Measurements from ENCODE around the gene SLC38A9. TPM values are rescaled to one million over a fixed set of nuclear protein-coding genes. Genes with fewer than 3 reads are reported as not detected.
"Not testable (repeated sequence)": the region's sequence is repeated elsewhere in the genome, so short reads cannot be mapped to it uniquely, and the experiment has no call there.

The SLC38A9 gene
- total RNA-seq, 1 donor from 2014 or later, result 6.3 TPM

DNA sequence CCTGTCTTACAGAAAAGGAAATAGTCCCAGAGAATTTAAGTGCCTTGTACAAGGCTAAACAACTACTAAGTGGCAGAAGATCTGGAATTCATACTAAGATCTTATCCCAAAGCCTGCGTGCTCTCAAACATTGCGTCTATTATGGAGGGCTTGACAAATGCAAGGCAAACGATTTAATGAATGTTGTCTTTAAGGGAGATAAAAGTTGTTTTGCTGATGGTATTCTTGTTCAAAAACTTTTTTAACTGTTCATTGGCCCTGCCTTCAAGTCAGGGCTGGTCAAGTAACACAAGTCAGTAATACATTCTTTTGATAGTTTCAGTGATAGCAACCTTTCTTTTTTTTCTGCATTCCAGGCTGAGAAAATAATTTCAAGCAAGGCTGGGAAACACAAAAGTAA is 1.7 kb upstream of the SLC38A9 start:
- ATAC-seq (ENCODE audit: poor library complexity) (no peak), DNase-seq (no peak)
- intact Hi-C loops (cut with DNase I), result no loop called here

DNA sequence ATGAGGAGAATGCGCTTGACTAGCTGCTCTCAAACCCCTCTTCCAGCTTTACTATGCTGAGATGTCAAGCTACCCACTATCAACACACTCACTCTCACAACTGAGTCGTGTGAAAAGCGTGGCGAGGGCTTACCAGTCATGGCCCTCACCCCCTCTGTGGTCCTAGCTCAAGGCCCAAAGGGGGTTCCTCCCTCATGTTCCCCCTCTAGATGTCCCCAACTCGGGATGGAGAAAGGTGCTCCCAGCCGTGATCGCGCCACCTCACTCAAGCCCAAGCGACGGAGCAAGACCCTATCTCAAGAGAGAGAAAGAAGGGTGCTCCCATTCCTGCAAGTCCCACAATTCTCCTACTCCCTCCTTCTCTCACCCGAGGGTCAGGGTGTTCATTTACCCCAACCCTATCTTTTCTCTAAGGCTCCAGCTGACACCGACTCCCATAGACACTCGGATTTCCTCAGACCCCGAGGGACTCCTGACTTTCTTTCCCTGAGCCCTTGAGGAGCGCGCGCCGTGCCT is 559 bp downstream of the SLC38A9 start:
- DNase-seq, result no peak
- ATAC-seq (ENCODE audit: poor library complexity), result no peak
- intact Hi-C loops (cut with DNase I), result no loop called here

DNA sequence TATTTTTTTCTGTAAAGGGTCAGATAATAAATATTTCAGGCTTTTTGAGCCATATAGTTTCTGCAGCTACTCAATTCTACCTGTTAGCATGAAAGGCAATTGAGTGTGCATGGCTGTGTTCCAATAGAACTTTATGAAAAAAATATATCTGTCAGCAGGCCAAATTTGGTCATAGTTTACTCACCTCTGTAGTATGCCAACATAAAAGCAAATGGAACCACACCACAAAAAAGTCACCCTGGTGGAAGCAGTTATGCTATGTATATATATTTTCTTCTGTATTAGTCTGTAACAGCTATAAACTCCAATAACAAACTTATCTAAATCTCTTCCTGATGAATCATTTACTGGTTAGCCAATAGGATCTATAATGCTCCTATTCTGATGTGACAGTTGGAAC is 3.4 kb downstream of the SLC38A9 start:
- no peak for DNase-seq
- ATAC-seq (ENCODE audit: poor library complexity), result no peak
- intact Hi-C loops (cut with DNase I), result loop anchor here (10.0 kb wide), 1 partner anchor 384 kb away; no protein-coding TSS in a partner anchor

- DNase-seq, result no peak
- intact Hi-C loops (cut with DNase I), result loop anchor here (10.0 kb wide), 1 partner anchor 381 kb away; no protein-coding TSS in a partner anchor
- ATAC-seq (ENCODE audit: poor library complexity), result no peak
Observed at GRCh38 chr5:55706230-55706629, 5.9 kb downstream of the SLC38A9 start.

DNA sequence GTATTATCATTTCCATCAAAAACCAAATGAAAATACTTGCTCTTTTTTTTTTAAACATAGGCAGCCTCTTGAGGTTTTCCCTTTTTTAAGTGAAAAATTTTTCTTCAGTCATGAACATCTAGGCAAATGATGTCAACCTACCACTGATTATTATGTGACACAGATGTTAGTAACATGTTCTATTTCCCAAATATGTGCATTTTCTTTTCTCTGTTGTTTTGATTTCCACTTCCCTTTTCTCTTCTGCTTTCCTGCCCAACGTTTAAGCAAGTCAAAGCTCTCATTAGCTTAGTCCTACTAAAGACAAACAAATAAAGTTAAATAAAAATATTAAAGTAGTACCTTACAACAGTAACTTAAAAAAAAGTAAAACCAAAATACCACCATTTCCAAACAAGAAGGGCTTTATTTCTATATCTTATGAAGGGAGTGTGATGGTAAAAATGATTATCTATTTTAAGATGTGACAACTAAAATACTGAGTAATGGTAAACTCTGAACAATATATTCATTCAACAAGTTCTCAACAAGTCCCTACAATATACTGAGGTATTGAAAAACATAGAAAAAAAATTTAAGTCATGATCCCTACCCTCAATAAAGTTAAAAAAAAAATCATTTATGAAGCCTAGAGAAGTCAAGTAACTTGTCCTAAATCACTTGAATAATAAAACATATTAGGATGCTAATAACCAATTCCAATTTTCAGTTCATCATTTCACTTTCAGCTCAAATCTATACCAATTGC is 9.4 kb downstream of the SLC38A9 start:
- no peak for DNase-seq
- no peak for ATAC-seq (ENCODE audit: poor library complexity)
- intact Hi-C loops (cut with DNase I), result loop anchor here (10.0 kb wide), 1 partner anchor 378 kb away; no protein-coding TSS in a partner anchor

DNA sequence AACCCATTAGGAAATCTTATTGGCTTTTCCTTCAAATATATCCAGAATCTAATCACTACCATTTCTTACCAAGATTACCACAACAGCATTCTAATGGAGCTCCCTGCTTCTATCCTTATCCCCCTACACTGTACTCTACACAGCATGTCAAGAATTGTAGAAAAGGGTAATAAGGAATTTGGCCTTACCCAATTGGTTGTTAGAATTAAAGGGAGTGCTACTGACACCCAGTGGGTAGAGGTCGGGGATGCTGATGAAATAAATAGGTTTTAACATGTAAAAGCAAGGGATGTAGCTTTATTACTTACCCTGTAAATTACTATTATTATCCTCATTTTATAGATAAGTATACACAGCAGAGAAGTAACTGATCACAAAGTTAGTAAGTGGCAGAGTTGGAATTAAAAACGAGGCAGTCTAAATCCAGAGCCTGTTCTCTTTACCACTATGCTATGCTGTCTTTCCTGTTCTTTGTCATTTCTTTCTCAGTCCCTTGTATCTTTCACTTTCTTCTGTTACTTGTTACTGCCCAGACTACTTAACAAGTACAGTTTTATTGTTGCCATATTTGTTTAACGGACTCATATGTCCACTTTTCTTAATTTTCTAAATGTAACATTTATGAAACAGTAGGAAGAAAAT is 10.5 kb downstream of the SLC38A9 start:
- ATAC-seq (ENCODE audit: poor library complexity), result no peak
- no peak for DNase-seq
- intact Hi-C loops (cut with DNase I), result loop anchor here (10.0 kb wide), 1 partner anchor 377 kb away; no protein-coding TSS in a partner anchor

DNA sequence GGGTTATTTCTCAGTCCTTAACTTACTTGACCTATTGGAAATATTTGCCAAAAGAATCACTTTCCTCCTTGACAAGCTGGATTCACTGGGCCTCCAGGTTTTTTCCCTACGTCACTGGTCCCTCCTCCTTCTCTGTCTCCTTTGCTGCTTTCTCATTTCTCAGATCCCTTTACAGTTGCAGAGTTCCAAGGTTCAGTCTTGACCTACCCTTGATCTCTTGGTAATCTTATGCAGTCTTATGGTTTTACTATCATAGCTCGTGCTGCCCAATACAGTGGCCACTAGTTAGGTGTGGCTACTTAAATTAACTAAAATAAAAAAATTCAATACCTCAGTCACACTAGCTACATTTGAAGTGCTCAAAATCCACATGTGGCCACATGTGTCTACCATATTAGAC is 11.4 kb downstream of the SLC38A9 start:
- DNase-seq (no peak), ATAC-seq (ENCODE audit: poor library complexity) (peak; percentile 15)
- intact Hi-C loops (cut with DNase I), result loop anchor here (10.0 kb wide), 1 partner anchor 376 kb away; no protein-coding TSS in a partner anchor

DNA sequence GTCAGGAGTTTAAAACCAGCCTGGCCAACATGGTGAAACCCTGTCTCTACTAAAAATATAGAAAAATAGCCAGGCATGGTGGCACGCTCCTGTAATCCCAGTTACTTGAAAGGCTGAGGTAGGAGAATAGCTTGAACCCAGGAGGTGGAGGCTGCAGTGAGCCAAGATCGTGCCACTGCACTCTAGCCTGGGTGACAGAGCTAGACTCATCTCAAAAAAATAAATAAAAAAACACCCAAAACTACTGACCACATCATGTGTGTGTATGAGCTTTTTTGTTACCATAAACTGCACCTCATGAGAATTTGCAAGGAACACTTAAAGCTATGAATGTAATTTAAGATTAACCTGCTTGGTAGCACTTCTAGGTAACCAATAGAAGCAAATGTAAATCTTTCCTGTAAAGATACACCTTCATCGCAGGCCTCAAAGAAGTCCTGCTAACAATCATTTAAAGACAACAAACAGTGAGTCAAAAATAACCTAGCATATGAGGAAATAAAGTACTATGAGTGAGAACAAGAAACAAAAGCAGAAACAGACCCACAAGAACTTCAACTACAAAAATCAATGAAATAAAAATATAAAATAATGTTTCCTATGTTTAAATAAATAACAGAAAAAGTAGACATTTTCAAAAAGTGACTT is 13.0 kb downstream of the SLC38A9 start:
- ATAC-seq (ENCODE audit: poor library complexity), result no peak
- DNase-seq, result no peak
- intact Hi-C loops (cut with DNase I), result loop anchor here (10.0 kb wide), 1 partner anchor 354 kb away; no protein-coding TSS in a partner anchor

DNA sequence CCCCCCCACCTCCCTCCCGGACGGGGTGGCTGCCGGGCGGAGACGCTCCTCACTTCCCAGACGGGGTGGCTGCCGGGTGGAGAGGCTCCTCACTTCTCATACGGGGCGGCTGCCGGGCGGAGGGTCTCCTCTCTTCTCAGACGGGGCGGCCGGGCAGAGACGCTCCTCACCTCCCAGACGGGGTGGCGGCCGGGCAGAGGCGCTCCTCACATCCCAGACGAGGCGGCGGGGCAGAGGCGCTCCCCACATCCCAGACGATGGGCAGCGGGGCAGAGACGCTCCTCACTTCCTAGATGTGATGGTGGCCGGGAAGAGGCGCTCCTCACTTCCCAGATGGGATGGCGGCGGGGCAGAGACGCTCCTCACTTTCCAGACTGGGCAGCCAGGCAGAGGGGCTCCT is 15.4 kb downstream of the SLC38A9 start:
- intact Hi-C loops (cut with DNase I), result loop anchor here (10.0 kb wide), 1 partner anchor 352 kb away; no protein-coding TSS in a partner anchor
- DNase-seq; ATAC-seq (ENCODE audit: poor library complexity): not testable (repeated sequence)

- peak; percentile 31 for ATAC-seq (ENCODE audit: poor library complexity)
Observed at GRCh38 chr5:55694152-55694830, 17.8 kb downstream of the SLC38A9 start.

DNA sequence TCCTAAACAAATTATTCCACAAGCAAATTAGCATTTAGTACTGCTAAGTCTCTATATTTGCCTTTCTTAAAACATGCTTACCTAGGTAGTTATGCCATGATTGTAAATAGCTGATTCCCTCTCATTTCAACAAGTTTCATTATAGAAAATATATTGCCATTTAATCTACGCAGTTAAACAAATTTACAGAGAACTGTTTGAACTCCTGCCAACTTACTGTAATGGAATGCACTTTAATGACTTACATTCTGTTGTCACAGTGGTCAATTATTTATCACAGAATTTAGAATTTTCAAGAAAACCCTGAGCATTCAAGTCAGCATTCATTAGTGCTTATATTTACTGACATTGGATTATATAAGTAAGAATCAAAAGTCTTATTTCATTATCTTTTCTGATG is 19.6 kb downstream of the SLC38A9 start:
- intact Hi-C loops (cut with DNase I), result loop anchor here (5.0 to 10.0 kb wide), 3 partner anchors 90 to 348 kb away; no protein-coding TSS in a partner anchor
- DNase-seq (no peak), ATAC-seq (ENCODE audit: poor library complexity) (no peak)

More at GRCh38 chr5:55694152-55694830, 17.8 kb downstream of the SLC38A9 start:
- intact Hi-C loops (cut with DNase I), result loop anchor here (5.0 to 10.0 kb wide), 3 partner anchors 92 to 349 kb away; no protein-coding TSS in a partner anchor
- no peak for DNase-seq

GRCh38 chr5:55692106-55692417 is 20.1 kb downstream of the SLC38A9 start:
- intact Hi-C loops (cut with DNase I), result loop anchor here (5.0 to 10.0 kb wide), 3 partner anchors 90 to 347 kb away; no protein-coding TSS in a partner anchor
- DNase-seq, result no peak
- ATAC-seq (ENCODE audit: poor library complexity), result no peak

DNA sequence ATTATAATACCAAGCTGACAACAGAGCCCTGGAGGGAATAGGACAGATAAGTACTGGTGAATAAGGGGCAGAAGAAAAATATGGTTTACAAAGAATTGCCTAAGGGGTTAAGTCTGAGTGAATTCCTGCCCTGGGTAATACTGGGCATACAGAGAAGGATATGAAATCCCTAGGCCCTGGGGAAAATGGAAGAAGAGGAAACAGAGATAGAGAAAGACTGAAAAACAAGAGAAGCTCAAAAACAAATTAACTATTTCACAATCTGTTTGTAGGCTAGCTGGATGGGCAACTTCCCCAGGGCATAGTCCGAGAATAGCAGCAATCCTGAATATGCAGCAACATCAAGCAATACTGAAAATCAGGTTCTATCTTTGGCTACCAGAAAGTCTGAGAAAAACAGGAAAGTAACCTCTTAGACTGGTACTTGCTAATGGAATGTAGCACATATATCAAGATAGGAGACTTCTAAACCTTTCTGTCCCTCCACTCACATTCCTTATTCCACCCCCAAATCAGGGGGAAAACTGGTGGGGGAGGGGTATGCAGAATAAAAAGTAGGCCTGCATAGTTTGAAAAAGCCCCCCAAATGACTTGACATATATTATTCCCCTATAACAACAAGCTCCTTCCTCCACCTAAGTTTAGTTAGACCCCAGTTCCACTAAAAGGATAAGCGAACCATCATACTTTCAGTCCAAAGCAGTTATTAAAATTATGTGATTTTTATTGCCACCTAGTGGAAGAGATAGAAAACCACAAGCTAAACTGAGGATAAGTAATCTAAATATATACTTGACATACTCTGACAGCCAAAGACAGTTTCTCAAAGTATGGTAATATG is 20.6 kb downstream of the SLC38A9 start:
- intact Hi-C loops (cut with DNase I), result loop anchor here (5.0 to 10.0 kb wide), 3 partner anchors 89 to 347 kb away; no protein-coding TSS in a partner anchor
- peak; percentile 83 for ATAC-seq (ENCODE audit: poor library complexity)
- no peak for DNase-seq

DNA sequence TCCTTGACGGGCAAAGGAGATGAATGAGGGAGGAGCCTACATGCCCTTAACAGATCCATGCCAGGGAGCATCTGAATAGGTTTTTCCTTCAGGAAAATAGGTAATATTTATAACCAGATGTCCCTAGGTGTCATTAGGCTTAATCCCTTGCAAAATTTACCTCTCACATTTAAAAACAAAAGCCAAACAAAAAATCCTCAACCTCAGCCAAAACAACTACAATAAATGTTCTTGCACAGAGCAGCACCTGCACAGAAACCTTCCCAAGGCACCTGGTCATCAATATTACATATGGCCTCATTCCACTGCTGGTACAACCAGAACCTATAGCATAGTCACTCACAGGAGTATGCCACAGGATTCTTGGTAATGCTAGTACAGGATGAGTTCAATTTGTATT is 30.1 kb downstream of the SLC38A9 start:
- ATAC-seq (ENCODE audit: poor library complexity) (no peak), DNase-seq (no peak)
- intact Hi-C loops (cut with DNase I), result loop anchor here (10.0 kb wide), 1 partner anchor 147 kb away; the partner anchor contains the start of gene PLPP1

DNA sequence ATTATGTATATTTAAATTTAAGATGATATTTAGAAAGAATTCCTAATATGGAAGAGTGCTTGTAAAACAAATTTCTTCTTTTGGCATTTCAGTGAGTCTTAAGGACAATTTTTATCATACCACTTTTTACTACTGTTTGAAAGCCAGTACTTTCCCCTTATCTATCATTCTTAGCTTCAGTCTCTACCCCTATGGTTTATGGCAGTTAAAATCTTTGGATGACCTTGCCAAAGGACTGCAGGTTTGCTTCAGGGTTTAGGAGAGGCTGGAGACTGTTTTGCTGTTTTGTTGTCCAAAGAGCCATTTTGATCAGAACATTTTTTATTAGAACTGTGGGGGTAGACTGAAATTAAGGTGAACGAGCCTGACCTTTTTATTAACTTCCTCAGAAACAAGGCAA is 30.8 kb downstream of the SLC38A9 start:
- ATAC-seq (ENCODE audit: poor library complexity) (peak; percentile 21), DNase-seq (no peak)
- intact Hi-C loops (cut with DNase I), result loop anchor here (10.0 kb wide), 1 partner anchor 146 kb away; the partner anchor contains the start of gene PLPP1

DNA sequence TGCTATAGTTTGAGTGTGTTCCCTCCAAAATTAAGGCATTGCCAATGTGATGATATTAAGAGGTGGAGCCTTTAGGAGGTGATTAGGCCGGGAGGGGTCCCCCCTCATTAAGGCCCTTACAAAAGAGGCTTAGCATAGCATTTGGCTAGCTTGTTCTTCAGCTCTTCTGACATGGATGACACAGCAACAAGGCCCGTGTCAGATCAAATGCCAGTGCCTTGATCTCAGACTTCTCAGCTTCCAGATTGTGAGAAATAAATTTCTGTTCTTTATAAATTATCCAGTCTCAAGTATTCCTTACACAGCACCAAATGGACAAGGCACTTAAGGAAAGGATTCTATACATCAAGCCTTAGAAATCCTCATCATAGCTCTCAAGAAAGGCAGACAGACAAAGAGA is 31.8 kb downstream of the SLC38A9 start:
- intact Hi-C loops (cut with DNase I), result loop anchor here (10.0 kb wide), 1 partner anchor 146 kb away; the partner anchor contains the start of gene PLPP1
- DNase-seq (no peak), ATAC-seq (ENCODE audit: poor library complexity) (peak; percentile 44)

GRCh38 chr5:55679556-55679955 is 32.6 kb downstream of the SLC38A9 start:
- intact Hi-C loops (cut with DNase I), result no loop called here
- DNase-seq, result no peak

More at GRCh38 chr5:55679556-55679955, 32.6 kb downstream of the SLC38A9 start:
- no peak for ATAC-seq (ENCODE audit: poor library complexity)
